HFF-Myc (cell line): ENCODE data around the gene PPP4R3B.

ENCODE experiments used
- DNase-seq: peaks from one replicate; pipeline ENCODE4 v3.0.0-alpha.2; 2011; ENCODE audit warnings: low read depth; ENCODE audit errors: extremely low read depth
- H3K4me3 ChIP-seq: replicated peaks from 2 replicates; pipeline ENCODE4 v1.5.1; 2011; ENCODE audit warnings: low read depth, mild to moderate bottlenecking, control low read depth, low read length
- CTCF ChIP-seq: IDR thresholded peaks from 2 replicates; pipeline ENCODE4 v1.5.1; 2012; ENCODE audit warnings: mild to moderate bottlenecking, low read depth, low read length, control low read depth; ENCODE audit errors: missing control alignments

The PPP4R3B gene

GRCh38 chr2:55547001-55547400, 70.4 kb downstream of the PPP4R3B start:
- H3K4me3 ChIP-seq, result no peak overlapping the region
- DNase-seq, result no peak
- no peak for TF ChIP-seq CTCF

GRCh38 chr2:55530539-55531081, 86.8 kb downstream of the PPP4R3B start:
- no peak for TF ChIP-seq CTCF
- DNase-seq, result no peak
- no peak overlapping the region for H3K4me3 ChIP-seq

GRCh38 chr2:55526174-55526573, 91.2 kb downstream of the PPP4R3B start:
- H3K4me3 ChIP-seq, result no peak overlapping the region
- DNase-seq, result no peak
- no peak for TF ChIP-seq CTCF

GRCh38 chr2:55524884-55525437, 92.5 kb downstream of the PPP4R3B start:
- TF ChIP-seq CTCF, result no peak
- H3K4me3 ChIP-seq, result no peak overlapping the region
- DNase-seq, result no peak

GRCh38 chr2:55519938-55520885, 97.2 kb downstream of the PPP4R3B start:
- no peak for TF ChIP-seq CTCF
- no peak for DNase-seq
- peak overlapping the region; percentile 75 for H3K4me3 ChIP-seq

- peak overlapping the region; percentile 75 for H3K4me3 ChIP-seq
- no peak for DNase-seq
- TF ChIP-seq CTCF, result no peak
These were observed 98.6 kb downstream of the PPP4R3B start for GRCh38 chr2:55518841-55519165.
